ENCODE results near the gene CCDC34.

The CCDC34 gene

DNA sequence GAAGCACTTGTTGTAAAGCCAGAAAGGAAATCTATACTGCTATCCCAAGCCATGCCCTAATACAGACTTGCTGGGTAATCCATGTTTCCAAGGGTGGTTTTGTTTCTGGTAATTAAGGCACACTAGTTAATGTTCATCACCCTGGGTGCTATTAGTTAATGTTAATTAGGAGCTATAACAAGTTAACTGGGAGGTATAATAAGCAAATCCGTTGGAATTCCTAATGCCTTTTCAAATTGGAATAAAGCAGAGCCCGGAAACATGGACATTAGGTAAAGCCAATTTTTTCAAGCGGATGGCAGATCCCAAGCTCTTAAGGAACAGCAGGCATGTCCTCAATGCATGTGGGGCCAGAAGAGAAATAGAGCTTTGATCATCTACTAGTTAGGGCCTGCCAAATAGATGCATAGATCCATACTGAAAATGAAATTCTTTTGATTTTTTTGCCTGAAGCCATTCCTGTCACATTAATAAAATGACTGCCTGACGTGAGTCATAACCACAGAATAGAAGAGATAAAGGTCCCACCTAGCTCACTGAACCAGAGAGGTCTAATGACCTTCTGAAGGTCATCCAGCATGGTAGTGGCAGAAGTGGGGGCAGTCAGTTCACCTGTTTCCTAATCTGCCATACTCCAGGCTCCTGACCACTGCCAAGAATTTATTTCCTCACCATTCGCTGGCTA lies 28.5 kb upstream of the CCDC34 start:
- DNase-seq, result no peak

DNA sequence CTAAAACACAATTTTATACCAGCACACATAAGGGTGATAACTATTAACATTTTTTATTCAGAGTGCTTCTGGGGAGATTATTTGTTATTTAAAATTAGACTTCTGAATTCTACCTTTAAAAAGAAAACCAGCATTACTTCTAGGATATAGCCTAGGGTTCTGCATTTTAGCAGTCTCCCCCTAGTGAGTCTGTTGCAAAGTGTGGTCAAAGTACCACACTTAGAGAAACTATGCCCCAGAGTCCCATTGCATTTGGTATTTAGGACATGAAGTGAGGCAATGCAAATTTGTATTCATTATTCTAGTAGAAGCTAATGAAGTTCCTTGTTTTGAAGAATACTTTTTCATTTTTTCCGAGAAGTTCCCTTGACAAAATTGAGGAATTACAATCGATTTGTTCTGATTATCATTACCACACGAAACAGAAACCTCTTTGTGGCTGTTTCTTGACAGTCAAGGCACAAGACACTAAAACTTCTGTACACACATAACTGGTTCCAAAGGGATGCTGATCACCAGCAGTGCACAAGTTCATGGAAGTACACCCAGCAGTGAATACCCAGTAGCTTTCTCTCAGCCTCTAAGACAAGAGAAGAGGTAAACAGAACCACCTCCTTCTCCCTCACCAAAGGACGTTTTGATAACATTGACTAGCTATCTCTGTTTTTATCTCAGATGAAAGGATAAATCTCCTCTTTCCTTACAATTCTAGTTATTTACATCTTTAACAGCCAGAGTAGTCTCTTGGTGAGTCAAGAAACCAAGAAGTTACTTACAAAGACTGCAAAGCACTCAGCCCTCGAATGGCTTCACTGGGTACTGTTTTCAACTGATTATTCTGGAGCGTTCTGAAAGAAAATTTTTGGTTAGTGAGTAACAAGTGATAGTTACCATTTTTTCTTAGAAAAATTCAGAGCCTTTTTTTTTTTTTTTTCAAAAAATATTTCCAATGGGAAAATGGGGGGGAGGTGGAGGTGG lies 27.6 kb upstream of the CCDC34 start:
- DNase-seq, result no peak

DNA sequence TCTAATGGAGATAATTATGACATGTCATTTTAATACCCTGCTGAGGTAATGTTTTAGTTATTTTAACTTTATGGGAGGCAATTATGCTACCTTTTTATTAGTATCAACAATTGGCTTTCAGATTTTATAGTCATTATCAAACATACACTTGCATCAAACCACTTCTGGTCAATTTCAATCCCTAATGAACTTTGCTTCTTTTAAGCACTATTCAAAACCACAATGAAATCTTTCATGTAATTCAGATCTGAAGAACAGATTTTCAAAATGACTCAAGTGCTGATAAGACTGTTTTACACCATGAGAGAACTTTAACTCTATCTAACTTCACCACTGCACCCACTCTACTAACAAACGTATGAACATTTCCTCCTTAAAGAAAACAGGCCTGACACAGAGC lies 25.9 kb upstream of the CCDC34 start:
- no peak for DNase-seq

DNA sequence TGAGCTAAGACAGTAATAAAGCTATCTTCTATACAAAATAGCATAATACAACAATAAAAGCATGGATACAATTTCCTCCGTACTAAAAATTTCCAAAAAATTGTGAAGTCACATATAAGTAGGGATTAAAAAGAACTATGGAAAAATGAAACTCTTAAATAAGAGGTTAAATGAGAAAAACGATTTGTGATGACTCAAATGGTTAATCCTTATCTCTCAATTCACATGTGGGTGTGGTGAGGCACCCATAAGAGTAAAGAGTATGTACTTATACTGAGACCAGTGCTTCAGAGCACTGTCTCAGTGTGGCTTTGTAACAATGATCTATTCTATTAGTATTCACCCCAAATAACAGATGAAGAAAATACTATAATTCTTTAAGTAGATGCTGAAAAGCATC lies 25.0 kb upstream of the CCDC34 start:
- DNase-seq, result no peak

DNA sequence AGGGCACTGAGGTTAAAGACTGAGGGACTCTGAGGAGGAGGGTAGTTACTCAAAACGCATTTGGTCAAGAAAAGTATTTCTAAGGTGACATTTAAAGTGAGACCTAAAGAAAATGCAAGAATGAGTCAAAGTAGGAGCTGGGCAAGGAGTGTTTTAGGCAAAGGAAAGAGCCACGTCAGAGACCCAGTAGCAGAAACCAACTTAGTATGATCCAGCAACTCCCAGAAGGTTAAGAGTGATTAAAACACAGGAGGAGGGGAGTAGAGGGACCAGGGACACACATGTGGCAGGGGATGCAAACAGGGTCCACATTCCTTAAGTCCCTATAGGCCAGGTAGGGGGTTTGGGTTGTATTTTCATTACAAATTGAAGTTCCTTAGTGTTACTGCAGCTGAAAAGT lies 24.3 kb upstream of the CCDC34 start:
- no peak for DNase-seq

DNA sequence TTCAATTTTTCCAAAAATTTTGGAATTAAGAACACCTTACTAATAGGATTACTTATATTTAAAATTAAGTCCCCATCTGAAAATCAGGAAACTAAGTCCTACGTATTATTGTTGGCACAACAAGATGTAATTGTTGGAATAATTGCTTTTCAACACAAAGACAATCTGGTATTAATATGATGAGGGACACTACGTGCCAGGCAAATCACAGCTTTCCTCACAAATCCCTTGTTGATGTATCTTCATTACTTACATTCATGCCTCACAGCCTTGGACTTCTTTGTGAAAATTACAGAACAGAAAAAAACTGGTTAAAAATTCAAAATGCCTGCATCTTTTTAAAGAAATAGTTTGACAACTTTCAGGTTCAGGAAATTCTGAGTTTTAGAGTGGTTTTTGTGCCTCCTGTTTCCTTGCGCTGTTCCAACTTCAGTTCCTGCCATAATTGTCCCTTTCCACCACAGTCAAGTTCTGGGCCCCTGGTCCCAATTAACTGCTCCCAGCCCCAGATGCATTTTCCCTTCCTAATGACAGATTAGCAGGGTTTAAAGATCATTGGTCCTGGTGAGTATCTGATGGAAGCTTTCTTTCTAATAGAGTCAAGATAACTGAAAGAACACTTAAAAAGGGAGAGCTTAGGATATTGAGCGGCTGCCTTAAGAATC lies 23.3 kb upstream of the CCDC34 start:
- DNase-seq, result no peak

DNA sequence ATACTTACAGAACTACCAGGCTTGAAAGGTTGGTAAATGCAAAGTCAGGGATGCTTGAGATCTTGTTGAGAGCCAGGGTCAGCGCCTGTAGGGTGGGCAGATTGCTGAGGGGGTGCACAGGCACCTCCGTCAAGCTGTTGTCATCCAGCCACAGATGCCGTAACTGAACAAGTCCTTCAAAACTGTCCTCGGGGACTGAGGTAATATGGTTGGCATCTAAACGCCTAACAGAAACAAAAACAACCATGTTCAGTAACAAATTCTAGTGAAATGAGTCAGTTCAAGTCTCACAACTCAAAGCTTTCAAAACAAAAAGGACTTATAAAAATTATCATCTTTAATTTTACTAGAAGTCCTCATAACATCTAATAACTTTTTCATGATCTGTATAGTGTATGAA lies 22.2 kb upstream of the CCDC34 start:
- peak; percentile 59 for DNase-seq

DNA sequence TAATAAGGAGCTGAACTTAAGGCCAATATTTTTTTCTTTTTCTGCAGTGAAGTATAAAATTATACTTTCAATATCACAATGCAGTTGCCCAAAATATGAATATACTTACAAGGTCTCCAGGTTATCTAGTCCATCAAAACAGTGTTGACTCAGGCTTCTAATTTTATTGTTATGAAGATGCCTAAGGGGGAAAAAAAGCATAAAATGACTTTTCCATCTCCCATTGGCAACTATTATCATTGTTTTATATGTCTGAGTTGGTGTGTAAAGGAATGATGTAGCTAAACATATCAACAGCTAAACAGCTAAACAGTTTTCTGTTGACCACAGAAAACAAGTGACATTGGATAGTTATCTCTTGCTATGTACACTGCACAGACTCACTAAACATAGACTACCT lies 21.2 kb upstream of the CCDC34 start:
- no peak for DNase-seq

DNA sequence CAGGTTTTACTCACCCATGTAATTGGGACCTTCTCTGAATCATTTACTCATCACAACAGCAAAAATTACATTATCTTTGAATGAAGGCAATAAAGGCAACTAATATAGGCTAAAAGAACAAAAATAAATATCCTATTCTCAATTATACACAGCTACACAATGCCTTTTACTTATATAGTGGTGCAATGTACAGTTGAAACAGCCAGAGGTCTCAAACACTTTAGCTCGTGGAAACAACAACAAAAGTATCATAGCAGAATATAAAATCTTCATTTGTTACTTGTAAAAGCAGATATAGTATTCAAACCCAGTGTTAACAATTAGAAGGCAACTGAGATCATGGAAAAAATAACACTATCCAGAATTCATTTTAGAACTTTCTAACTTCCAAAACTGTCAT lies 20.6 kb upstream of the CCDC34 start:
- DNase-seq, result no peak

DNA sequence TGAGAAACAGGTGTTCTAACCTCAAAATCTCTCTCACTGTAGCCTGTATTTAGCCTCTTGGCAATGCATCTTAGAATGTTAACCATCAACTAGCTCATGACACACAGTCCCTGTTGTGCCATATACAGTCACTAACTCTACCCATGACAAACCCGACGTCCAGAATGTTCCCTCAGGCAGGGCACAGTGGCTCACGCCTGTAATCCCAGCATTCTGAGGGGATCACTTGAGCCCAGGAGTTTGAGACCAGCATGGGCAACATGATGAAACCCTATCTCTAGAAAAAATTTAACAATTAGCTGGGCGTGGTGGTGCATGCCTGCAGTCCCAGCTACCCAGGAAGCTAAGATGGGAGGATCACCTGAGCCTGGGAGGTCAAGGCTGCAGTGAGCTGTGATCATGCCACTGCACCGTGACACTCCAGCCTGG lies 18.2 kb upstream of the CCDC34 start:
- no peak for DNase-seq

DNA sequence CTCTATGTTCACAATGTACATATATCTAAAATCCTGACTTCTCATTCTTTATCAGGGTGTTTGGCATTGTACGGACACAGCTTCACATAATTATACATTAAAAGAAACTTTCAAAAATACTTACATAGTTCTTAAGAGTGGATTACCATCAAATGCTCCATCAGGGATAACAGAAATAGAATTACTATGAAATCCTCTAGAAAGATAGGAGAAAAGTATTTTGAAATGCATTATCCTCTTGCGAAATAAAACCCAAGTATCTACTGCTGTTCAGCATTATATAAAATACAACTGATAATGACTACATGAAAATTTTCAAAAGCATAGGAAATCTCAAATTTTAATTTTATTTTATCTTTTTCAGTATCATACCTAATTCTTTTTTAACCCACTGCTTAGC lies 17.8 kb upstream of the CCDC34 start:
- DNase-seq, result no peak

DNA sequence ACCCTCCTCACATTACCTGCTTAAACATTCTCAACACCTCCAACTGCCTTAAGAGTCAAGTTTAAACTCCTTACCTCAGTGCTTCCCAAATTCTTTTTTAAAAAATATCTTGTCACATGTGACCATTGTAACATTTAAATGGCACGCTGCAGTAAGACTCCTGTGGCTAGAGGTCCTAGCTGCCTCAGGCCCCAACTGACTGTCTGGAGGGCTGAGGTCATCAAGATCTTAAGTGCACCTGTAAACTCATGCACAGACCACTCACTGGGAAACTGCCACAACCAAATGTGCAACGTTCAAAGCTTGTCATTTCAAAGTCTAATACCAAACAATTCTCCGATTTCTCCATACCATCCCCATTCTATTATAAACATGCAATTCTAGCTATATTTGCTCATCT lies 16.4 kb upstream of the CCDC34 start:
- DNase-seq, result no peak

DNA sequence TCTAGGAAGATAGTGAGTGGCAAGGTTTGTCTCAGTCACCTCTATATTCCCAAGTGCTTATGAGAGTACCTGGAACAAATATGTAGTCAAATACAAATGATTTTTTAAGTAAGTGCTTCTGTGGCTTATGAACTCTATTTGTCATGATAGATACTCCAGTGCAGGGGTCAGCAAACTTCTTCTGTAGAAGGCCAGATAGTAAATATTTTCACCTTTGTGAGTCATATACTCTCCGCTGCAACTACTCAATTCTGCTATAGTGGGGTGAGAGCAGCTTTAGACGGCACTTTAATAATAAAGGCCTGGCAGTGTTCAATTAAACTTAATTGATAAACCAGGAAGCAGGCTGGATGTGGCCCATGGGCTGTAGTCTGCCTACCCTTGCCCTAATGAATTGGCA lies 12.4 kb upstream of the CCDC34 start:
- no peak for DNase-seq

DNA sequence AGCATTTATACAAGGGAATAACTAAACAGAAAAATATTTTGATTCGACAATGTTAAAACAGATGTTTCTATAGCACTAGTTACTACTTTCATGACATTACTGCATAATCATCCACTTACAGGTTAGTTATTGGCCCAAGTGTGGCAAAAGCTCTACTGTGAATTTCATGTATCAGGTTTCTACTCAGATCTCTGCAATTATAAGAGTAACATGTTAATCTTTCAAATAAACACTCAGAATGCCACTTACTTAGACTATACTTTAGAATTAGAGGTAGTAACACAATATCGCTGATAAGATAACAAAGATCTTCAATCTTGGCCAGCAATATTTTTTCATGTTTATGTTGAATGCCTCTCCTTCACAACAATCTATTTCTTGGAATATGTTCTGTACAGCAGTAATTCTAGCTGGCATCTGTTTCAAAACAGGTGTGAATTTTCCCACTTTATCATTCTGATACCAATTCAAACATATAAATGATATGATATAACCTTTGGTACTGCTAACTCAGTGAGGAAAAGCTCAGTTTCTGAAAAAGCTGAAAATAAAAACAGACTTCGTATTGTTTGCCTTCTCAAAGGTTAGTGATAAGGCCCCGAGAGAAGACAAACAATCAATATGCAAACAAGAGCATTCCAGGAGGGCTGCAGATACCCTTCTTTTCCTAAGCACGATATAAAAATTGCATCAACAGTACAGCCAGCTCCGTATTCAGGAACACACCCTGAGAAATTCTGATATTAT lies 11.0 kb upstream of the CCDC34 start:
- DNase-seq, result no peak

DNA sequence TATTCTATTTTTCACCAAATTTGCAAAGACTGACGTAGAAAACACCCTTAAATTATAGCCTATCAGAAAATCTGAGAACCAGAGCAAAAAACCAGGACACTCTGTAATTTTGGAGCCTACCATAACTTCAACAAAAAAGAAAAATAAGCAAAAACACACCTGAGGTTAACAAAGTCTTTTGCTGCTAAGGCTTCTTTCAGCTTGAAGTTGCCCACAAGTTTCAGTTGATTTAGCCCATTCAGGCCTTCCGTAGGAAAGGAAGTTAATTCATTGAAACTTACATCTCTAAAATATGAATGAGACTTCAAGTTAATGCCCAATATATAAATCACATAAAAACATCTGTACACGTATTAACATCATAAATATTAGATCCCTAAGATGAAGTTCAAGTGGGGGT lies 10.4 kb upstream of the CCDC34 start:
- DNase-seq, result no peak

DNA sequence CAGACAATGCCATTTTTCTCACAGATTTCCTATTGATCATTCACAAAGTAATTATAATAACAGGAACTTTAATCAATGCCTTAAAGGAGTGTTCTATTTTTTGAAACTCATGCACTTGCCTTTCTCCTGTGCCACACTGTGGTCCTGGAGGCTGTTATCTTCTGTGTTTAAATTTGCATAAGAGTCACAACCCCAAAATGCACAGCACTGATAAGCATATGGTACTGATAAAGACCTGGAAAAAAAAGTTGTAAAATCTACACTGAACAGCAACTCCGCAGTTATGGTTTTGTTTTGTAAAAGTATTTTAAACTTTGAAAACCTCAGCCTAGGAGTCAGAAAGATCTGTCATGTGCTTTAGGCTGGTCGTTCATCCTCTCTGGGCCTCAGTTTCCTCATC lies 9.1 kb upstream of the CCDC34 start:
- DNase-seq, result no peak

DNA sequence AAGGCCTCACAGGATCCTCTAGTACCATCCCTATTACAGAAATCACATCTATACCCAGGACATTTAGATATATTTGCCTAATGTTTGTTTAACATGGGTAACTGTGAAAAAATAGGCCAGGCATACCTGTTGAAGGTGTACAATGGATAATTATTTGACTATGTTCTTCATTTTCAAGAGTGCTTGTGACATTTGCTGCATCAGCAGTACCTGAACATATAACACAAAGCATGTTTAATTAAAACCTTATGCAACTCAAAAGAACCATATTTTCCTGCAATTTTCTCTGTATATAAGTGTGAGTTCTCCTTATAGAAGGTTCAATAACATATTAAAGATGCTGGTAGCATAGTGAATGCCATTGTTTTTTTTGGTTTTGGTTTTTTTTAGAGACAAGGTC lies 8.5 kb upstream of the CCDC34 start:
- no peak for DNase-seq

DNA sequence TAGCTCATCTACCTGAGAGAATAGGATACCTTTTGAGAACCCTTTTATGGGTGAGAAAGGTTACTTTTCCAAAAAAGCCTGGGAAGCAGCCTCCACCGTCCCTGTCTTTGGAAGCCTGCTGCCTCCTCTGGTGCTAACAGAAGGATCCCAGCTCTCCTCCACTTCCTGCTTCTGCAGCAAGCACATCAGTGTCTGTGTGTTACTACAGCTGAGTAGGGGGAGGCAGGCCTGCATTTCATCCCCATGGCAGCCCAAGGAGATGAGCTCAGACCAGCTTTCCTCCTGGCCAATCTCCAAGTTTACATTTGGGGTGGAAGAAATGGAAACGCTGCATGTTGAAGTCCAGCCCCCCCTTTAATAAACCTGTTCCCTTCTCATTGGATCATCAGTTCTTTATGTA lies 7.4 kb upstream of the CCDC34 start:
- DNase-seq, result no peak

DNA sequence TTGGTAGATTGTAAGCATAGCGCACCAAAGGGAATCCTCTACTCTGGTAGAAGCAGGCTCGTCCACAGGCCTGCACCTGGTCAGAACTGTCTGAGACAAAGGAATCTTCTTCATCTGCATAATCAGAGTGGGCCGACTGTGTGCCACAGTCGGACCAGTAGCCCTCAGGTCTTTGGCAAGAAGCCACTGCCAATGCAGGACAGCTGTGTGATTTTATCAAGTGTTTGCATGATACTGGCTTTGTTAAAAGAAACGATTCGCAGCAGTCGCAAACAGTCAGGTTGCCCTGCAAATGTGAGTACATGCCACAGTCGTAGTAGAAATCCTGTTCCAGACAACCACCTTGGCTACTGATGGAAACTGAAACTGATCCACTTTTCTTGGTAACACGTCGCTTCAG lies 4.9 kb upstream of the CCDC34 start:
- DNase-seq, result no peak

DNA sequence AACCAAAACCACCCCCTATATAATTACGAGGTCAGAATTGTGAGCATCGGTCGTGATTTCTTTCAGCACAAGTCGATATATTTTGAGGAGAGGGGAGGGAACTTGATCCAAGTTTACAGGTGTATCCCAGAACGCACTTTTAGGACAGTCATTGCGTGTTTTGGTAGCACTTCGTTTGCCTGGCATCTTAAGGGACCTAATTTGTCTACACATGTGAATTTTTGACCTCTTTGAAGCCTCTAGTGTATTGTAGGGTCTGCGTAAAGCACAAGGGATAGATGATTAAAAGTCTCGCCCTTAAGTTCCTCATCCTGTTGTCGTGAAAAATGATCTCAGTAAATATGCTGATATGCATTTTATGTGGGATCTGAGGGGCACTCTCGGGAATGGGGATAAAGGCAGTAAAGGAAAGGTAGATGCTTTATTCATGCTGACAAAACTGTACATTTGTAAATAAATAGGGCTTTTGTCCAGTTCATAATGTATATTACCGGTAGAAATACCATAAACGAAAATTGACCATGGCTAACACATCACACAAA lies 632 bp upstream of the CCDC34 start:
- DNase-seq, result no peak

DNA sequence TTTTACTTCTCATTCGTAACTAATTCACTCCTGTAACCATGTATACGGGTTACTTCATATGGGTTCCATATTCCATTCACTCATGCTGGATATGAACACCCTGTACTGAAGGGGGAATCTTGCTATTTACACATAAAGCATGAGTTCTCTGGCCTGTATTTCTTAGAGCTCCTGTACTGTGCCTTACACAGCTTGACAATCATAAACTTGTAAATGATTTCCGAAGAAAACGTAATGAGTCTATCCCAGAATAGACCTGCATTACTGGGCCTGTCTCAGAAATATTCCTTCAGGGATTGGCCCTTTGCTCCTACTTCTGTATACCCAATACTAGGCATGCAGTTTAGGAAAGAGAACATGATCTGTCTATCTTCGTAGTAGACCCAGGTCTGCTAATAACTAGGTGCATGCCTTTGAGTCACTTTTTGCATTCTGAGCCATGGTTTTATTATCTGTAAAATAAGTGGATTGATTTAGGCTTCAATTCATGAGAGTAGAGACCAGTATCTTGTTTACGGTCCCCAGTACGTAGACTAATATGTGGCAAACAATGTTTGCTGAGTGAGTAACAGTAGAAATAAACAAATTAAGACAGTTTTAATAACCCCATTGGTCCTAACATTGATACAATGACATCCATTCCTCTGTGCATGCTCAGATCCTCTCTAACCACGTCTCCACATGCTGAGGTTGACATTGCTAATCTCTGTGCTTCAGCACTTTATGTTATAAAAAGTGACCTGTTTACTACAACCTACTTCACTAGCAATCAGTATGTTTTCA lies 1.2 kb downstream of the CCDC34 start:
- no peak for DNase-seq

DNA sequence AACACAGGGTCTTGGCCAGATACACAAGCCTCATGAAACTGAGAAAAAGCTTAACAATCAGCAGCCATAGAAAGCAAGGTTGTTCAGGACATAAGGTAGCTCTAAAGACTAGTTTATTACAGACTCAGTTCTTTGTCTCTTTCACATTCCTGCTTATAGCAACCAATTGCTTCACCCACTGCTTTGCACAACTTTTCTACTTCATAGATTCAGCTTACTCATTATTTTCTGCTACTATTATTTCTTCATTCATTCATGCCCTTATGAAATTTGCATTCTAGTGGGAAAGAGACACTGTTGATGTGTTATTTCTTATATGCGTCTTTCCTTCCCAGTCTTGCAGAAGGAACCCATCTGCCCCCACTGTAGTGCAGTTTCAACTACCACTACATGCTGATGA lies 4.7 kb downstream of the CCDC34 start:
- DNase-seq, result no peak

Data from DMS 273 treated with DMSO at 0.1 percent for 48 hours (cell line).